Prostate gland (tissue), 2 donors: ENCODE measurements around the gene RXYLT1. TPM values are rescaled to one million over a fixed set of nuclear protein-coding genes. Genes with fewer than 3 reads are reported as not detected.

Source experiments
- DNase-seq: peaks from one replicate; pipeline ENCODE4 v3.0.0-alpha.2; 2019; ENCODE audit warnings: low spot score
- H3K27ac ChIP-seq, 2 donors: fragments of 200-600 bp; sonication (generic); 2 replicates each; pipeline ENCODE4 v1.5.1; 2017 to 2019
- H3K27me3 ChIP-seq: fragments of 200-600 bp; sonication (generic); replicated peaks from 2 replicates; pipeline ENCODE4 v1.5.1; 2019; ENCODE audit not compliant: insufficient read depth
- H3K36me3 ChIP-seq, 2 donors: fragments of 200-600 bp; sonication (generic); 1 replicate in 1 of 2; 2 replicates in 1 of 2; pipeline versions ENCODE4 v1.5.1 to v1.8.1; 2017 to 2019
- H3K4me1 ChIP-seq: fragments of 200-600 bp; sonication (generic); replicated peaks from 2 replicates; pipeline ENCODE4 v1.5.1; 2019
- H3K4me3 ChIP-seq, 2 donors: fragments of 200-600 bp; sonication (generic); 2 replicates each; pipeline ENCODE4 v1.5.1; 2017 to 2019
- H3K9me3 ChIP-seq: fragments of 200-600 bp; sonication (generic); 2 replicates; pipeline ENCODE4 v1.5.1; 2017
- CTCF ChIP-seq, 4 experiments: fragments of 200-600 bp in 2 of 4; fragments of 450-650 bp in 2 of 4; sonication (generic) in 2 of 4; IDR thresholded peaks; 1 replicate in 3 of 4; 2 replicates in 1 of 4; pipeline ENCODE4 v1.5.1; 2016 to 2019; ENCODE audit warnings: antibody characterized with exemption in 4 of 4, mild to moderate bottlenecking in 2 of 4, moderate library complexity in 2 of 4
- POLR2A ChIP-seq: fragments of 450-650 bp; IDR thresholded peaks from one replicate; pipeline ENCODE4 v1.6.1; 2016; ENCODE audit warnings: antibody characterized with exemption, mild to moderate bottlenecking
- POLR2AphosphoS5 ChIP-seq: sonication (generic); formaldehyde crosslinking; IDR thresholded peaks from one replicate; pipeline ENCODE4 v1.6.1; 2017; ENCODE audit warnings: antibody characterized with exemption
- WGBS: methylation state at CpG from one replicate; pipeline ENCODE4 v1.1.5; 2018; 5-methylcytosine and 5-hydroxymethylcytosine counted together
- intact Hi-C: fragments of 100-400 bp; cut with DNase I; formaldehyde crosslinking; loops from one replicate; pipeline ENCODE4 v1.14.2; 2022
- total RNA-seq, 2 donors: library from RNA; depleted of rRNA; stranded (reverse); fragments of >200 nt; gene quantifications; one replicate each; pipeline ENCODE4 v1.1.0, GENCODE V29; 2016

Gene RXYLT1
- total RNA-seq, 2 donors from 2014 or later: 23.7 to 32.9 TPM

GRCh38 chr12:63804746-63805145 is 25.0 kb downstream of the RXYLT1 start:
- no peaks in the 10 kb centered on the region for H3K27me3 ChIP-seq
- intact Hi-C loops: no loop called here
- DNase-seq: no peak
- no peaks in the 10 kb centered on the region for H3K9me3 ChIP-seq
- 73% methylated on average over 2 of the region's 2 CpGs for WGBS
- no peak overlapping the region for H3K4me3 ChIP-seq
- no peak overlapping the region for H3K27ac ChIP-seq
- TF ChIP-seq POLR2AphosphoS5 (no peak), POLR2A (no peak), CTCF (IDR thresholded peaks at IDR 0.05) (no peak)
- peaks cover 4% of the 10 kb centered on the region for H3K4me1 ChIP-seq
- no peaks in the 10 kb centered on the region for H3K36me3 ChIP-seq

- DNase-seq: peak; percentile 24
- H3K27ac ChIP-seq: no peak overlapping the region
- no peaks in the 10 kb centered on the region for H3K27me3 ChIP-seq
- 46% methylated on average over 3 of the region's 3 CpGs for WGBS
- no peak for TF ChIP-seq CTCF (IDR thresholded peaks at IDR 0.05)
- TF ChIP-seq POLR2AphosphoS5: peak; percentile 84
- no peak for TF ChIP-seq POLR2A
- H3K36me3 ChIP-seq: no peaks in the 10 kb centered on the region
- intact Hi-C loops: no loop called here
- peaks cover 4% of the 10 kb centered on the region for H3K4me1 ChIP-seq
- no peaks in the 10 kb centered on the region for H3K9me3 ChIP-seq
- H3K4me3 ChIP-seq: no peak overlapping the region
Measured at GRCh38 chr12:63805704-63806672, 26.3 kb downstream of the RXYLT1 start.

DNA sequence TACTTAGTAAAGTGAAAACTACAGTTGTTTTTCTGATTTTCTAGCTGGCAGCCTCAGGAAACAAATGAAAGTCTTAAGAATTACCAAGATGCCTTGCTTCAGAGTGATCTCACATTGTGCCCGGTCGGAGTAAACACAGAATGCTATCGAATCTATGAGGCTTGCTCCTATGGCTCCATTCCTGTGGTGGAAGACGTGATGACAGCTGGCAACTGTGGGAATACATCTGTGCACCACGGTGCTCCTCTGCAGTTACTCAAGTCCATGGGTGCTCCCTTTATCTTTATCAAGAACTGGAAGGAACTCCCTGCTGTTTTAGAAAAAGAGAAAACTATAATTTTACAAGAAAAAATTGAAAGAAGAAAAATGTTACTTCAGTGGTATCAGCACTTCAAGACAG is 28.9 kb downstream of the RXYLT1 start:
- no peak for TF ChIP-seq POLR2A
- no peak for TF ChIP-seq CTCF (IDR thresholded peaks at IDR 0.05)
- no peaks in the 10 kb centered on the region for H3K27me3 ChIP-seq
- no peak overlapping the region for H3K27ac ChIP-seq
- H3K4me1 ChIP-seq: peaks cover 4% of the 10 kb centered on the region
- H3K4me3 ChIP-seq: no peak overlapping the region
- WGBS: 75% methylated on average over 5 of the region's 5 CpGs
- H3K9me3 ChIP-seq: no peaks in the 10 kb centered on the region
- intact Hi-C loops: no loop called here
- H3K36me3 ChIP-seq: no peaks in the 10 kb centered on the region
- DNase-seq: no peak

DNA sequence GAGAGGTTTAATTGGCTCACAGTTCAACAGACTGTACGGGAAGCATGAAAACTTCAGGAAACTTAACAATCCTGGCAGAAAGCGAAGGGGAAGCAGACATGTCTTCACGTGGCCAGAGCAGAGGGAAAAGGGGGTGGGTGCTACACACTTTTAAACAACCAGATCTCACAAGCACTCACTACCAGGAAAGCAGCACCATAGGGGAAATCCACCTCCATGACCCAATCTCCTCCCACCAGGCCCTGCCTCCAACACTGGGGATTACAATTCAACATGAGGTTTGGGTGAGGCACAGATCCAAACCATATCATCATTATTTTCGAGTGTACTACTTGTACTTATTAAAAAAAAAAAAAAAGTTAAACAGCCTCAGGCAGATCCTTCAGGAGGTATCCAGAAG is 29.9 kb downstream of the RXYLT1 start:
- WGBS: 60% methylated on average over 4 of the region's 4 CpGs
- Histone ChIP-seq H3K4me1 (peaks cover 4% of the 10 kb centered on the region), H3K27ac (no peak overlapping the region), H3K27me3 (no peaks in the 10 kb centered on the region), H3K9me3 (no peaks in the 10 kb centered on the region), H3K4me3 (no peak overlapping the region), H3K36me3 (no peaks in the 10 kb centered on the region)
- DNase-seq: no peak
- TF ChIP-seq CTCF (IDR thresholded peaks at IDR 0.05) (no peak), POLR2A (no peak), POLR2AphosphoS5 (no peak)
- intact Hi-C loops: no loop called here

GRCh38 chr12:63811334-63811733 is 31.6 kb downstream of the RXYLT1 start:
- no peak overlapping the region for H3K27ac ChIP-seq
- DNase-seq: no peak
- intact Hi-C loops: no loop called here
- 85% methylated on average over 2 of the region's 2 CpGs for WGBS
- no peaks in the 10 kb centered on the region for H3K9me3 ChIP-seq
- no peaks in the 10 kb centered on the region for H3K27me3 ChIP-seq
- H3K36me3 ChIP-seq: no peaks in the 10 kb centered on the region
- no peaks in the 10 kb centered on the region for H3K4me1 ChIP-seq
- H3K4me3 ChIP-seq: no peak overlapping the region
- no peak for TF ChIP-seq POLR2A
- no peak for TF ChIP-seq CTCF (IDR thresholded peaks at IDR 0.05)
- TF ChIP-seq POLR2AphosphoS5: no peak
